ENCODE data around the gene KATNAL1. TPM values are rescaled to one million over a fixed set of nuclear protein-coding genes. Genes with fewer than 3 reads are reported as not detected.

The KATNAL1 gene
- total RNA-seq, 1 donor from 2014 or later = 29.1 TPM

DNA sequence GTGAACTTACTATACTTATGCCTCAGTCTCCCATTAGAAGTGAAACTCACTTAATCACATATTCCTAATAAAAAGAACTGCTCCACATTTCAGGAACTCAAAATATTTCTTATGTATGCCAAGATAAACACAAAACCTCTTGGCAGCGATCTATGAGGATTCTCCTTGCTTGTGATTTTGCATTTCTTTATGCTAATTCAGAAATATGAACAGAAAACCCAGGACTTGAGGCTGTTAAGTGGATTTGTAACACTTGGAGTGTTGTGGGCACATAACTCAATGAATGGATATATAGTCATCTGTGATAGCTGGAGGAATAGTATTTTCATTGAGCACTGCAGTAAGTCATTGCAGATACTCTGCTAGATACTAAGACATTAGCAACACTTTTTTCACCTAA lies 5.6 kb upstream of the KATNAL1 start:
- Mint-ChIP-seq H3K4me3 (no peak overlapping the region), H3K27me3 (ENCODE audit: low read depth) (no peaks in the 10 kb centered on the region), H3K4me1 (peaks cover 5% of the 10 kb centered on the region), H3K27ac (ENCODE audit: unreplicated experiment) (no peak overlapping the region), H3K36me3 (ENCODE audit: low read depth) (no peaks in the 10 kb centered on the region), H3K9me3 (no peaks in the 10 kb centered on the region)
- no peak for TF ChIP-seq CTCF (conservative IDR thresholded peaks at IDR 0.05)
- no peak for DNase-seq (ENCODE audit: low read depth, low spot score)

- TF ChIP-seq CTCF (conservative IDR thresholded peaks at IDR 0.05) = no peak
- H3K36me3 Mint-ChIP-seq (ENCODE audit: low read depth) = no peaks in the 10 kb centered on the region
- H3K27me3 Mint-ChIP-seq (ENCODE audit: low read depth) = no peaks in the 10 kb centered on the region
- no peak for DNase-seq (ENCODE audit: low read depth, low spot score)
- no peaks in the 10 kb centered on the region for H3K9me3 Mint-ChIP-seq
- H3K4me1 Mint-ChIP-seq = peaks cover 34% of the 10 kb centered on the region
- no peak overlapping the region for H3K27ac Mint-ChIP-seq (ENCODE audit: unreplicated experiment)
- H3K4me3 Mint-ChIP-seq = peak overlapping the region; percentile 70
Measured at GRCh38 chr13:30308548-30308947, 1.2 kb upstream of the KATNAL1 start.

DNA sequence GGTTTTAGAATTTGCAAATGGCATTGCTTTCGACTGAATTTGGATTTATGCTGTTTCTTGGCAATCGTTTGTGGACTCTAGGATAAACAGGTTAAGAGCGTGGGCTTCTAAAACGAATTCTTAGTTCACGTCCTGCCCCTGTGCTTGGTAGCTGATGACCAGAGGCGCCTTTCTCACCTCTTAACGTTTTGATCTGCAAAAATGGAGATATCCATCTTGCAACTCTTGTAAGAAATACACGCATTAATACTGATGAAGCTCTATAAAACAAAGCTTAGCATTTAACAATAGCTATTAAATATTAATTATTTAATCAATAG lies 580 bp upstream of the KATNAL1 start:
- DNase-seq (ENCODE audit: low read depth, low spot score) = no peak
- no peaks in the 10 kb centered on the region for H3K9me3 Mint-ChIP-seq
- no peaks in the 10 kb centered on the region for H3K36me3 Mint-ChIP-seq (ENCODE audit: low read depth)

DNA sequence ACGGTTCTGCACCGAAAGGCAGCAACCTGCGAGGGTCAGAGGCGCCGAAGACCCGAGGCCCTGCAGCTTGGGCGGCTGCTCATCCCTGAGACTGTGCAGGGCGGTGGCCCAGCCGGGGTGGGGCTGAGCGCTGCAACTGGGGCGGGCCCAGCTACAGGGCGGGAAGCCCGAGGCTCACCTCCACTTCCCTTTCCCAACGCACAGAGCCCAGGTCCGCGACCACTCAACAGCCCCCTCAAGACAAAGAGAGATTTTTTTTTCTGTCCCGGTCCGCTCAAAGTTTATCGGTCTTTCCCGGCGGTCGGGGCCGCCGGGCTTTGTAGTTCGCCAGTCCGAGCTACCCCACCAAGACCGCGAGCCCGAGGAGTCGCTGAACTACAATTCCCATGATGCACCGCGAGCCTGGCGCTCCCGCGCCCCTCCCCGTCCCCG lies 573 bp downstream of the KATNAL1 start:
- Mint-ChIP-seq H3K36me3 (ENCODE audit: low read depth) (no peaks in the 10 kb centered on the region), H3K4me3 (peak overlapping the region; percentile 86), H3K4me1 (peaks cover 47% of the 10 kb centered on the region), H3K9me3 (no peaks in the 10 kb centered on the region), H3K27ac (ENCODE audit: unreplicated experiment) (peak overlapping the region; percentile 13), H3K27me3 (ENCODE audit: low read depth) (no peaks in the 10 kb centered on the region)
- DNase-seq (ENCODE audit: low read depth, low spot score) = peak; percentile 95
- no peak for TF ChIP-seq CTCF (conservative IDR thresholded peaks at IDR 0.05)

More for the DNA sequence above, 580 bp upstream of the KATNAL1 start:
- no peak for TF ChIP-seq CTCF (conservative IDR thresholded peaks at IDR 0.05)
- Mint-ChIP-seq H3K27me3 (ENCODE audit: low read depth) (no peaks in the 10 kb centered on the region), H3K27ac (ENCODE audit: unreplicated experiment) (no peak overlapping the region), H3K4me1 (peaks cover 39% of the 10 kb centered on the region), H3K4me3 (peak overlapping the region; percentile 86)

DNA sequence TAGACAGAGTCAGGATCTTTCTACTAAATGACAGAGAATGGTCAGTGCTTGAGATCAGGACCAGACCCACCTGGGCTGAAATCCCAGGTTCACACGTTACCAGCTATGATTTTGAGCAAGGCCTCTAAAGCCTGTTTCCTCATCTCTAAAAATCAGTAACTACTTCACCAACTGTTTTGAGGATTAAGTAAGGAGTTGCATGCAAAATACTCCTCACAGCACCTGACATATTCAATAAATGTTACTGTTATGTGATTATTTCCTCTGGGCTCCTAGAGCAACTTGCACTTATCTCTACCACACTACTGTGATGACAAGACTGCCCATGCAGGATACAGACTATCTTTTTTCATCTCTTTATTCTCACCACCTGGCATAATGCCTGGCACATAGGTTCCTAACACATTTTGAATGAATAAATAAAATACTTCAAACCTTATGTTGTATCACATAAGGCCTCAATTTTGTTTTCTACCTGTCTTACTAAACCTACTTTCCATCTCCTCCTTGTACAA lies 1.8 kb downstream of the KATNAL1 start:
- no peak for DNase-seq (ENCODE audit: low read depth, low spot score)
- H3K27ac Mint-ChIP-seq (ENCODE audit: unreplicated experiment) = no peak overlapping the region

More for the DNA sequence above, 1.8 kb downstream of the KATNAL1 start:
- no peaks in the 10 kb centered on the region for H3K27me3 Mint-ChIP-seq (ENCODE audit: low read depth)
- no peaks in the 10 kb centered on the region for H3K9me3 Mint-ChIP-seq
- peaks cover 47% of the 10 kb centered on the region for H3K4me1 Mint-ChIP-seq
- TF ChIP-seq CTCF (conservative IDR thresholded peaks at IDR 0.05) = no peak
- no peaks in the 10 kb centered on the region for H3K36me3 Mint-ChIP-seq (ENCODE audit: low read depth)
- peak overlapping the region; percentile 45 for H3K4me3 Mint-ChIP-seq
